HEK293 (cell line): ENCODE data around the gene TMED9.

ENCODE experiments used
- CTCF ChIA-PET: fragments of 350-600 bp; formaldehyde crosslinking; extraction: SDS; loops from one replicate; lab custom pipeline; 2021; ENCODE audit warnings: antibody characterized with exemption; lab: Yijun Ruan, JAX
- POLR2A ChIA-PET: fragments of 300-600 bp; formaldehyde crosslinking; extraction: SDS; loops from one replicate; lab custom pipeline; 2020; ENCODE audit warnings: antibody characterized with exemption, inconsistent platforms; lab: Yijun Ruan, JAX
- H3K27ac ChIP-seq: fragments of 200-500 bp; sonication (Bioruptor generic); 2 replicates; pipeline ENCODE4 v1.5.1; 2014; ENCODE audit warnings: low read depth, low read length, control low read depth, inconsistent platforms; ENCODE audit errors: extremely low read depth
- H3K36me3 ChIP-seq, 2 experiments: fragments of 200-500 bp in 1 of 2; sonication (Bioruptor generic) in 1 of 2; 1 replicate in 1 of 2; 2 replicates in 1 of 2; pipeline ENCODE4 v1.5.1; 2014 to 2017; ENCODE audit warnings: inconsistent platforms in 2 of 2, low read length in 2 of 2; ENCODE audit not compliant: control insufficient read depth in 2 of 2, insufficient read depth in 1 of 2
- H3K4me1 ChIP-seq: fragments of 200-500 bp; sonication (Bioruptor generic); 2 replicates; pipeline ENCODE4 v1.5.1; 2014; ENCODE audit warnings: mild to moderate bottlenecking, low read length, inconsistent platforms; ENCODE audit not compliant: control insufficient read depth, insufficient read depth
- H3K4me3 ChIP-seq: 2 replicates; pipeline ENCODE4 v1.5.1; 2011; ENCODE audit warnings: low read depth, mild to moderate bottlenecking, control low read depth, low read length, moderate library complexity
- H3K9me3 ChIP-seq: fragments of 200-500 bp; sonication (Bioruptor generic); 2 replicates; pipeline ENCODE4 v1.5.1; 2014; ENCODE audit warnings: low read depth, low read length, inconsistent platforms; ENCODE audit not compliant: control insufficient read depth, insufficient read depth
- GLIS1 ChIP-seq: fragments of 450-650 bp; formaldehyde crosslinking; IDR thresholded peaks from 2 replicates; pipeline ENCODE4 v1.5.1; 2016; ENCODE audit warnings: missing biosample characterization, missing genetic modification characterization
- SALL2 ChIP-seq: fragments of 450-650 bp; formaldehyde crosslinking; IDR thresholded peaks from 2 replicates; pipeline ENCODE4 v1.5.0; 2017; ENCODE audit warnings: missing biosample characterization, mild to moderate bottlenecking, missing genetic modification characterization, borderline replicate concordance
- TCF7L2 ChIP-seq: IDR thresholded peaks from 2 replicates; pipeline ENCODE4 v1.6.1; 2011; ENCODE audit warnings: low read depth, mild to moderate bottlenecking, inconsistent platforms, low read length, moderate library complexity, borderline replicate concordance
- ZBTB21 ChIP-seq: fragments of 450-650 bp; formaldehyde crosslinking; IDR thresholded peaks from 2 replicates; pipeline ENCODE4 v1.5.1; 2017; ENCODE audit warnings: missing biosample characterization, missing genetic modification characterization
- ZEB2 ChIP-seq: fragments of 450-650 bp; formaldehyde crosslinking; IDR thresholded peaks from 2 replicates; pipeline ENCODE4 v1.5.1; 2016; ENCODE audit warnings: missing biosample characterization, missing genetic modification characterization
- ZNF169 ChIP-seq: fragments of 450-650 bp; formaldehyde crosslinking; IDR thresholded peaks from 2 replicates; pipeline ENCODE4 v1.5.1; 2016; ENCODE audit warnings: missing biosample characterization, missing genetic modification characterization
- ZNF19 ChIP-seq: fragments of 450-650 bp; formaldehyde crosslinking; IDR thresholded peaks from 2 replicates; pipeline ENCODE4; 2016; ENCODE audit warnings: missing biosample characterization, missing genetic modification characterization, low read depth
- ZNF211 ChIP-seq: fragments of 450-650 bp; formaldehyde crosslinking; IDR thresholded peaks from 2 replicates; pipeline ENCODE4 v1.5.1; 2016; ENCODE audit warnings: low read depth, missing biosample characterization, missing genetic modification characterization
- ZNF223 ChIP-seq: fragments of 450-650 bp; formaldehyde crosslinking; IDR thresholded peaks from 2 replicates; pipeline ENCODE4 v1.5.1; 2016; ENCODE audit warnings: missing biosample characterization, missing genetic modification characterization
- ZNF37A ChIP-seq: fragments of 450-650 bp; IDR thresholded peaks from 2 replicates; pipeline ENCODE4 v1.5.1; 2018; ENCODE audit warnings: missing biosample characterization, missing genetic modification characterization
- ZNF521 ChIP-seq: fragments of 450-650 bp; formaldehyde crosslinking; IDR thresholded peaks from 2 replicates; pipeline ENCODE4 v1.5.1; 2017; ENCODE audit warnings: missing biosample characterization, mild to moderate bottlenecking, missing genetic modification characterization
- ZNF530 ChIP-seq: fragments of 450-650 bp; formaldehyde crosslinking; IDR thresholded peaks from 2 replicates; pipeline ENCODE4 v1.5.1; 2016; ENCODE audit warnings: low read depth, missing biosample characterization, missing genetic modification characterization
- ZNF548 ChIP-seq: fragments of 450-650 bp; formaldehyde crosslinking; IDR thresholded peaks from 2 replicates; pipeline ENCODE4 v1.5.1; 2016; ENCODE audit warnings: missing biosample characterization, missing genetic modification characterization
- ZNF623 ChIP-seq: fragments of 450-650 bp; formaldehyde crosslinking; IDR thresholded peaks from 2 replicates; pipeline ENCODE4 v1.5.1; 2016; ENCODE audit warnings: missing biosample characterization, missing genetic modification characterization
- ZNF677 ChIP-seq: fragments of 450-650 bp; IDR thresholded peaks from 2 replicates; pipeline ENCODE4 v1.5.0; 2018; ENCODE audit warnings: missing biosample characterization, mild to moderate bottlenecking, missing genetic modification characterization, moderate library complexity
- TF ChIP-seq, protein P1 (sequence below): fragments of 450-650 bp; formaldehyde crosslinking; IDR thresholded peaks from 2 replicates; pipeline ENCODE4 v1.5.1; 2016; ENCODE audit warnings: missing biosample characterization, missing genetic modification characterization
- TF ChIP-seq, protein P2 (sequence below): fragments of 450-650 bp; formaldehyde crosslinking; IDR thresholded peaks from 2 replicates; pipeline ENCODE4 v1.5.1; 2016; ENCODE audit warnings: missing biosample characterization, missing genetic modification characterization
- TF ChIP-seq, protein P3 (sequence below): fragments of 450-650 bp; formaldehyde crosslinking; IDR thresholded peaks from 2 replicates; pipeline ENCODE4 v1.5.1; 2017; ENCODE audit warnings: missing biosample characterization, missing genetic modification characterization
- TF ChIP-seq, protein P4 (sequence below): fragments of 450-650 bp; formaldehyde crosslinking; IDR thresholded peaks from 2 replicates; pipeline ENCODE4 v1.5.1; 2017; ENCODE audit warnings: missing biosample characterization, missing genetic modification characterization

Gene TMED9

DNA sequence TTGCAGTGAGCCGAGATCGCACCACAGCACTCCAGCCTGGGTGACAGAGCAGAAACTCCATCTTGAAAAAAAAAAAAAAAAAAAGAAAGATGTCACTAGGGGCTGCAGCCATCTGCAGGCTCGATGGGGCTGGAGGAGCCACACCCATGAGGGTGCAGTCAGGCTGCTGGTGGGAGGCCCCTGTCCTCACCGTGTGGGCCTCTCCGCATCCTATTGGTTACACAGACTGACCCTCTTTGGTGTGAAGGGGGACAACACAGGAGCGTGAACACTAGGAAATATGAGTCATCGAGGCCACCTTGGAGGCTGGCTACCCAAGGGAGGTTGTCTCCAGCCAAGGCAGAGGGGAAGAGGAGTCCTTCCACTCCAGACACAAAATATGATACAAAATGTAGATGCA, 23.7 kb upstream of the TMED9 start:
- TF ChIP-seq ZNF223 (tag by site-specific recombination): 0 out of 2 replicates have a peak, but pooled peaks have one; percentile 14
- TF ChIP-seq, protein P1, sequence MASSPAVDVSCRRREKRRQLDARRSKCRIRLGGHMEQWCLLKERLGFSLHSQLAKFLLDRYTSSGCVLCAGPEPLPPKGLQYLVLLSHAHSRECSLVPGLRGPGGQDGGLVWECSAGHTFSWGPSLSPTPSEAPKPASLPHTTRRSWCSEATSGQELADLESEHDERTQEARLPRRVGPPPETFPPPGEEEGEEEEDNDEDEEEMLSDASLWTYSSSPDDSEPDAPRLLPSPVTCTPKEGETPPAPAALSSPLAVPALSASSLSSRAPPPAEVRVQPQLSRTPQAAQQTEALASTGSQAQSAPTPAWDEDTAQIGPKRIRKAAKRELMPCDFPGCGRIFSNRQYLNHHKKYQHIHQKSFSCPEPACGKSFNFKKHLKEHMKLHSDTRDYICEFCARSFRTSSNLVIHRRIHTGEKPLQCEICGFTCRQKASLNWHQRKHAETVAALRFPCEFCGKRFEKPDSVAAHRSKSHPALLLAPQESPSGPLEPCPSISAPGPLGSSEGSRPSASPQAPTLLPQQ (tag by site-specific recombination): no peak
- peak; percentile 82 for TF ChIP-seq GLIS1 (tag by site-specific recombination)
- TF ChIP-seq, protein P2, sequence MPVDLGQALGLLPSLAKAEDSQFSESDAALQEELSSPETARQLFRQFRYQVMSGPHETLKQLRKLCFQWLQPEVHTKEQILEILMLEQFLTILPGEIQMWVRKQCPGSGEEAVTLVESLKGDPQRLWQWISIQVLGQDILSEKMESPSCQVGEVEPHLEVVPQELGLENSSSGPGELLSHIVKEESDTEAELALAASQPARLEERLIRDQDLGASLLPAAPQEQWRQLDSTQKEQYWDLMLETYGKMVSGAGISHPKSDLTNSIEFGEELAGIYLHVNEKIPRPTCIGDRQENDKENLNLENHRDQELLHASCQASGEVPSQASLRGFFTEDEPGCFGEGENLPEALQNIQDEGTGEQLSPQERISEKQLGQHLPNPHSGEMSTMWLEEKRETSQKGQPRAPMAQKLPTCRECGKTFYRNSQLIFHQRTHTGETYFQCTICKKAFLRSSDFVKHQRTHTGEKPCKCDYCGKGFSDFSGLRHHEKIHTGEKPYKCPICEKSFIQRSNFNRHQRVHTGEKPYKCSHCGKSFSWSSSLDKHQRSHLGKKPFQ (tag by site-specific recombination): peak; percentile 67; the same call in 1 of the 2 replicates
- no peak overlapping the region for H3K27ac ChIP-seq
- H3K4me3 ChIP-seq: no peak overlapping the region
- POLR2A ChIA-PET: no interaction called here
- H3K9me3 ChIP-seq: no peaks in the 10 kb centered on the region
- CTCF ChIA-PET: interaction anchor here (1.0 to 1.1 kb wide), 2 partner anchors 24 to 39 kb away, joined by 3 read pairs; partner anchors contain the start of gene TMED9
- no peaks in the 10 kb centered on the region for H3K36me3 ChIP-seq
- no peaks in the 10 kb centered on the region for H3K4me1 ChIP-seq

DNA sequence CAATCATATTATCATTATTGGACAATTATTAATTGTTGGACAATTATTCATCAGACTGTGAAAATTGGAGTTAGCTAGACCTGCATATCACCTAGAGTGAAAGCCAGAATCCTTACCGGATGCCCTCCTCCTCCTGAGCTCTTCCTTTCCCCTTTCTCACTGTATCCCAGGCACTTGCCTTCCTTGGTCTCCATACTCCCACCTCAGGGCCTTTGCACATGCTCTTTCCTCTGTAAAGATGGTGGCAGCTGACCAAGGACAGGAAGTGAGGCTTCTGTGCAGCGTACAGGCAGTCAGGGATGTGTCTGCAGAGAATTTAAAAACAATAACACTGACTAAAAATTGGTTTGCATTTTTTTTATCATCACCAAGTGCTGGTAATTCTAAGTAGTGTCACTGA, 22.1 kb upstream of the TMED9 start:
- ChIA-PET POLR2A (interaction anchor here (0.5 kb wide), 1 partner anchor 31 kb away, joined by 3 read pairs; no protein-coding TSS in a partner anchor), CTCF (interaction anchor here (0.7 kb wide), 1 partner anchor 37 kb away, joined by 3 read pairs; no protein-coding TSS in a partner anchor)
- Histone ChIP-seq H3K27ac (no peak overlapping the region), H3K4me3 (no peak overlapping the region), H3K36me3 (no peaks in the 10 kb centered on the region), H3K9me3 (no peaks in the 10 kb centered on the region), H3K4me1 (no peaks in the 10 kb centered on the region)
- TF ChIP-seq ZNF623 (tag by site-specific recombination) (peak; percentile 95), ZNF211 (tag by site-specific recombination) (no peak)

DNA sequence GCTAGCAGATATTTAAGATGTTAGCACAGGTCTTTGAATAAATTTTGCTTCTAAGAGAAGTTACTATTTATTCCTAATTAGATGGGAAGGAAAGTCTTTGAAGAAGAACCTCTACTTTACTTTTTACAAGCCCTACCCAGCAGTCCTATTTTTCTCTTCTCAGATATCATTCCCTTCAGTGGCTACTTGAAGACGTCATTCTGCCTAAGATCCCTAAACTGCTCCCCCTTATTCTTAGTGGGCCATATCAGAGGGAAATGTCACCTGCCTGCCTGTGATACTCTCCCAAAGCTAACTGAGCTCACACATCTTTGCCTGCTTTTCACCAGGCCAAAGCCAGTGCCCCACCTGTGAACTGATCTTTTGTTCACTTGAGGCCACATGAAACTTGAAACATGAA, 16.5 kb upstream of the TMED9 start:
- H3K4me1 ChIP-seq: no peaks in the 10 kb centered on the region
- H3K9me3 ChIP-seq: no peaks in the 10 kb centered on the region
- H3K27ac ChIP-seq: no peak overlapping the region
- TF ChIP-seq ZNF623 (tag by site-specific recombination): no peak
- TF ChIP-seq TCF7L2: no peak
- no peak for TF ChIP-seq ZNF521 (tag by site-specific recombination)
- TF ChIP-seq ZNF169: no peak
- no peak for TF ChIP-seq ZNF37A
- TF ChIP-seq ZNF677: no peak
- no peak for TF ChIP-seq ZNF19 (tag by site-specific recombination)
- TF ChIP-seq, protein P3, sequence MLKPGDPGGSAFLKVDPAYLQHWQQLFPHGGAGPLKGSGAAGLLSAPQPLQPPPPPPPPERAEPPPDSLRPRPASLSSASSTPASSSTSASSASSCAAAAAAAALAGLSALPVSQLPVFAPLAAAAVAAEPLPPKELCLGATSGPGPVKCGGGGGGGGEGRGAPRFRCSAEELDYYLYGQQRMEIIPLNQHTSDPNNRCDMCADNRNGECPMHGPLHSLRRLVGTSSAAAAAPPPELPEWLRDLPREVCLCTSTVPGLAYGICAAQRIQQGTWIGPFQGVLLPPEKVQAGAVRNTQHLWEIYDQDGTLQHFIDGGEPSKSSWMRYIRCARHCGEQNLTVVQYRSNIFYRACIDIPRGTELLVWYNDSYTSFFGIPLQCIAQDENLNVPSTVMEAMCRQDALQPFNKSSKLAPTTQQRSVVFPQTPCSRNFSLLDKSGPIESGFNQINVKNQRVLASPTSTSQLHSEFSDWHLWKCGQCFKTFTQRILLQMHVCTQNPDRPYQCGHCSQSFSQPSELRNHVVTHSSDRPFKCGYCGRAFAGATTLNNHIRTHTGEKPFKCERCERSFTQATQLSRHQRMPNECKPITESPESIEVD: no peak
- no peak for TF ChIP-seq ZNF530
- TF ChIP-seq ZEB2 (tag by site-specific recombination): no peak
- no peak for TF ChIP-seq ZBTB21 (tag by site-specific recombination)
- TF ChIP-seq, protein P4, sequence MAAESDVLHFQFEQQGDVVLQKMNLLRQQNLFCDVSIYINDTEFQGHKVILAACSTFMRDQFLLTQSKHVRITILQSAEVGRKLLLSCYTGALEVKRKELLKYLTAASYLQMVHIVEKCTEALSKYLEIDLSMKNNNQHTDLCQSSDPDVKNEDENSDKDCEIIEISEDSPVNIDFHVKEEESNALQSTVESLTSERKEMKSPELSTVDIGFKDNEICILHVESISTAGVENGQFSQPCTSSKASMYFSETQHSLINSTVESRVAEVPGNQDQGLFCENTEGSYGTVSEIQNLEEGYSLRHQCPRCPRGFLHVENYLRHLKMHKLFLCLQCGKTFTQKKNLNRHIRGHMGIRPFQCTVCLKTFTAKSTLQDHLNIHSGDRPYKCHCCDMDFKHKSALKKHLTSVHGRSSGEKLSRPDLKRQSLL (tag by site-specific recombination): no peak
- no peak for TF ChIP-seq ZNF548 (tag by site-specific recombination)
- no peak for TF ChIP-seq SALL2 (tag by site-specific recombination)
- H3K36me3 ChIP-seq: no peaks in the 10 kb centered on the region
- no peak overlapping the region for H3K4me3 ChIP-seq
- ChIA-PET POLR2A (no interaction called here), CTCF (interaction anchor here (0.6 to 1.8 kb wide), 3 partner anchors 14 to 1190 kb away, joined by 3 to 7 read pairs (median 3); no protein-coding TSS in a partner anchor)
